GM12872 (cell line): ENCODE data around the gene RILPL2.

ENCODE experiments used
- CTCF ChIP-seq: IDR thresholded peaks from 3 replicates; pipeline ENCODE4 v1.5.1; 2011; ENCODE audit warnings: low read depth, mild to moderate bottlenecking, low read length, moderate library complexity; ENCODE audit not compliant: insufficient read depth

Gene RILPL2

DNA sequence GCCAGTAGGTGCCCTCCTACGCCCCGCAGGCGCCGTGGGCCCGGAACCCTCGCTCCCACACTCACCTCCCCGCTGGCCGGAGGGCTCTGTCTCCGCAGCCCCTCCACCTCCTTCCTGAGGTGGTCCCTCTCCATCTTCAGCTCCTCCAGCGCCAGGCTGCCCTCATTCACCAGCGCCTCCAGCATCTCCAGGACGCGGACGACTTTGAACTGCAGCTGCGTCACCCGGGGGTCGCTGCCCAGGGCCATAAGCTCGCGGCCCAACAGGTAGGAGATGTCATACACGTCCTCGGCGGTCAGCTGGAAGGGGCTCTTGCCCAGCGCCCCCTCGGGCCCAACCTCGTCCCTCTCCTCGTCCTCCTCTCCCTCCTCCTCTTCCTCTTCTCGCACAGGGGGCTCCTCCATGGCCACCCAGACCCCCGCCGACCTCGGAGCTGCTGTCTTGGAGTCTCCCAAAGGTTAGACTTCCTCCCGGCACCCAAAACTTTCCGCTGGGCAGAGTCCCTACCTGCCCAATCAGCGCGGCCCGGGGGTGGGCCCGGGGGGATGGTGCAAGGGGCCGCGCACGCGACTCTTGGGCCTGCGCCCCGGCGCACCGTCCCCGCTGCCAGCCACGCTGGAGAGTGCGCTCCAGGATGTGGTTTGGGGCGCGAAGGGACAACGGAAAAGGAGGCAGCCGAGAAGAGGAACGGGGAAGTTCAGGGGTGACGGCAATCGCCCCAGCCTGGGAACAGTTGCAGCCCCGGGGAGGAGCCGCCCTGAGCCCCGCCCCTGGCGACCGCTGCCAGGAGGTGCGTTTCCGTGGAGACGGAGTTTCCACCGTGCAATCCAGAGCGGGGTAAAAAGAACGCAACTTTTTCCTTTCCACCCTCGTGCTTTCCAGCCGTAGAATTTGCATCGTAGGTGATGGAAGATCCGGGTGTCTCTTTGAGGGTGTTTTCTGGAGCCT is at the start of gene RILPL2:
TSS of gene RILPL2 (minus strand) at position 668 of the 948 bp plus-strand sequence. CDS start at position 404, 264 bp downstream.
- TF ChIP-seq CTCF: no peak

DNA sequence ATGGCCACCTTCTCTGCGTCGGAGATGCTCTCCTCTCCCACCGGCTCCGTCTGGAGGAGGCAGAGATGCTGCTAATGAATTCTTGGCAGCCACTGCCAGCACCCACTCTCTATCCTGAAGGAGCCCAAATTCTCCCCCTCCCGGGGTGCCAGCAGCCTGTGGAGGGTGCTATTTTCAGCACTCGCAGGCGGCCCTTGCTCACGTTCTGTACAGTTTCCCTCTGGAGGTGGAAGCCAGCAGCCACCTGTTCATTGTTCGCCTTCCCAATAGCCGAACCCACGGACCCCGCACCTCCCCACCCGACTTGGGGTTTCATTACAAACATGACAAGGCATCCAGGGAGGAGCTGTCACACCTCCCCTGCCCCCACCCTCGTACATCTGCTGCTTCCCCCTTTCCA is 49.3 kb upstream of the RILPL2 start:
- no peak for TF ChIP-seq CTCF

DNA sequence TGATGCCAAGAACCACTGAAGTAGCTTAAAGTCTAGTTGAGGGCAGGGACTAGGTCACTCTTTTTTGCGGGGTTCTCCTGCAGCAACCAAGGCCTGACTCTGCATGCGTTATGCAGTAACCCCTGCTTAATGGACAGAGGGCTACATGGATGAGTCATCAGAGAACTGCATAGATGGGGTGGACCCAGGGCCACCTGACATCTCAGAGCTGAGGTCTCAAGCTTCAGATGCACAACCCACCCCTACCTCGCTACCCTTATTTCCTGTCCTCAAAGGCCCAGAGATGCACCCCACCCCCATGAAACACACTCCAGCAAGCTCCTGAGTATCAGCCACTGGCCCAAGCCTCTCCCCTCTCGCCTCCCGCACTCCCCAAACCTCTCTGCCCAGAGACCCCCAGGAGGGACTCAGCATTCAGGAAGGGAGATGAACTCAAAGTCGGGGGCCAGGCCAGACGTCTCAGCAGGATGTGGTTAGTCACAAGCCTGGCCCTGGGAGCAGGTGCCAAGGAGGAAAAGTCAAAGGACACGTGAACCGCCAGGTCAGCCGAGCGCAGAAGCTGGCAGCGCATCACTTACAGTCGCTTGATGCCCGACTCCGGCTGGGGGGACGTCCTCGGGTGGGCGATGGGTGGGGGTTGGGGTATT is 47.2 kb upstream of the RILPL2 start:
- no peak for TF ChIP-seq CTCF

DNA sequence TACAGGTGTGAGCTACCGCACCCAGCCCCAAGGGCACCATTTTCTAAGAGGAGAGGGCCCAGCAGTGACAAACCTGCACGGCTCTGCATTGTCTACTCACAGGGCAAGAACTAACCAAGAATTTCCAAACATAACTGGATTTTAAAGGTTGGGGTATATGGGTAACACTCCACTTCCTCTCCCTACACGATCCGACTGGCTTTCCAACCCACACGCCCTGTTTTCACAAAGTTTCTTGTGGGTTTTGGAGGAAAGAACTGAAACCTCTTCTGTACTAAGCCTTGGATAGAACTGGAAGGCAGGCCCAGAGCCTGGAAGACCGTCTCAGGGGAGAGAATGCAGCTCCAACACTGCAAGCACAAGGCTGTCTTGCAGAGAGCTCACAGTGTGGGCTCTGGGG is 46.4 kb upstream of the RILPL2 start:
- no peak for TF ChIP-seq CTCF

DNA sequence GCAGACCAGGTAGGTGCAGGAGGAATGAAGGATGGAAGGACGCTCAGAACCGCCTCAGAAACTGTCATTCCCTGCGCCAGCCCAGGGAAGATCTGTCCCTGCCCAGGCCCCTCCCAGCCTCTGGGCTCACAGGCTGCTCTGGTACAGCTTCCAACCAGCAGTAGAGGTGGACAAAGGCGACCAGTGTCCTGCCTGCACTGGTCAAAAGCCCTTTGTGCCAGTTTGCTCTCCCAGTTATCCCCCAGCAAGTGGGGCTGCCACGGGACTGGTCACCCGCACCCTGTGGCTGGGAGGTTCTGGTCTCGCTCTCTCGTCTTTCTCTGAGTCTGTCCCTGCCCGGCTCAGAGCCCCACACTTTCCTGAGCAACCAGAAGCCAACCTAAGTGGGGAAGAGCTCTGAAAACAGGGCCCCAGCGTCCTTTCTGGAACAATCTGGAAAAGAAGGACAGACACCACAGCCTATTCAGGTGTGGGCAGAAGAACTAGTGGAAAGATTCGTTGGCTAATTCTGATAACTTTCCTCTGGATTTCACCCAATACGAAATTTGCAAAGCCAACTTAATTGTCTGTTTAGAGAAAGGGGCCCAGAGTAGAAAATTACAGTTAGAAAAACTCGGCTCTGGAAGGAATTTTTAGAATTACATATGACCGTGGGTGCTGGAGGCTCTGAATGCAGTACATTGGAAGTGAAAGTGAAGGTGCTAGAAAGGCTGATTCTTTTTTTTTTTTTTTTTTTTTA is 43.1 kb upstream of the RILPL2 start:
- no peak for TF ChIP-seq CTCF

DNA sequence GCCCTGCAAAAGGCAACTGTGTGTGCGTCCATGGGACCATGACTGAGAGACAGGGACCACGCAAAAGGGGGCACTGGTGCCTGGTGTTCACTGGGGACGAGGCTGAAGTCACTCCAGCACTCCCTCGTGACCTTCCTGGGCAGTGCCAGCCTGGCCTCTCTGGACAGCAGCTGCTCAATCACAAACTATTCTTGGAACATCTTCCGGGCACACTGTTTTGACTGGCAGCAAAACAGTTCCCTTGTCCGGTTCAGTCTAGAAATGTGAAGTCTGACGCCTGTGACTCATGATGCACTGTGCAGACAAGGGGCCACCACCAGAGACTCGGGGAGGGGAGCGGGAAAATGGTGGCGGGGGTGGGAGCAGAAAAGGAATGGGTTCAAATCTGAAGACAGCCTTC is 42.3 kb upstream of the RILPL2 start:
- no peak for TF ChIP-seq CTCF

GRCh38 chr12:123478069-123478468 is 41.6 kb upstream of the RILPL2 start:
- no peak for TF ChIP-seq CTCF
